GM18505 (cell line): ENCODE measurements around the gene ACVR1.

Experiments used
- ATAC-seq: cut with Tn5 transposase; IDR thresholded peaks from one replicate; pipeline ENCODE4 v1.9.1; 2021; ENCODE audit not compliant: unreplicated experiment
- POLR2A ChIP-seq: IDR thresholded peaks from 4 replicates; pipeline ENCODE4 v1.6.1; 2011; ENCODE audit warnings: borderline replicate concordance; ENCODE audit not compliant: insufficient read depth, insufficient read length; ENCODE audit errors: extremely low read depth

The ACVR1 gene

GRCh38 chr2:157876066-157876785 is at the start of gene ACVR1:
TSS of gene ACVR1 (minus strand) at chr2:157876330. CDS start at chr2:157799493, 76,837 bp downstream.
- TF ChIP-seq POLR2A, result peak; percentile 21
- ATAC-seq, result peak; percentile 87

DNA sequence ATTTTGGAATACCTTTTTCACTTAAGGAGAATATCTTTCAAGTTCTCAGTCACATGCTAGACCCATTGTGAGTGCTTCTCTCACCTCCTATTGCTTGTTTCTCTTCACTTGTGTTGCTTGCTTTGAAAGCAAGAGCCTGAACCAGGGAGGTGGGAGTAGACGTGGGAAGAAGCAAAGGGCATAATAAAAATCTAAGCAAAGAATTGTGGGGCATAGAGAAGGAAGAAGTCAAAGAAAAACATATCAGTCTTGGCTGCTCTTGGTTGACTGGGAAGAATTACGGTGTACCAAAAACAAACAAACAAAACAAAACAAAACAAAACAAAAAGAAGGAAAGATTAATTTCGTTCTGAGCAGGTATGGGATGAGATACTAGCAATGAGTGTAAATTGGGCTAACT is 48.9 kb upstream of the ACVR1 start:
- no peak for TF ChIP-seq POLR2A
- ATAC-seq, result no peak

DNA sequence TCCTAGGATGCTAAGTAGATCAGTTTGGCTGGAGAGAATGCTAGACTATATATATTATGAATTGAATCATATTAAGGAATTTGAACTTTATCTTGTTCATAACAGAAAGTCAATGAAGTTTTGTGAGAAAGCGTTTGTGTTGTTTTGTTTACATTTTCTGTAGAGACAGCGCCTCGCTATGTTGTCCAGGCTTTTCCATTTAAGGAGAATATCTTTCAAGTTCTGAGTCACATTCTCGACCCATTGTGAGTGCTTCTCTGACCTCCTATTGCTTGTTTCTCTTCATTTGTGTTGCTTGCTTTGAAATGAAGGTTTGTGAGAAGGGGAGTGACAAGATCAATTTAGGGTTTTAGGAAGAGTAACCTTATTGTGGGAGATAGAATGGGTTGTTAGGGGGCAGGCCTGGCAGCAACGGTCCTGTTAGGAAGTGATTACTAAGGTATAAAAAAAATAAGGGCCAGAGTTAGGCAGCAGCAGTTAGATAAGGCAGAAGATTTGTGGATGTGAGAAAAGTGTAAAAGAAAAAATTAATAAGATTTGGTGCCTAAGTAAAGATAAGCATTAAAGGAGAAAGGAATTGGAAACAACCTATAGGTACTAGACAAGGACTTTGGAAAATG is 47.6 kb upstream of the ACVR1 start:
- ATAC-seq, result no peak
- no peak for TF ChIP-seq POLR2A

DNA sequence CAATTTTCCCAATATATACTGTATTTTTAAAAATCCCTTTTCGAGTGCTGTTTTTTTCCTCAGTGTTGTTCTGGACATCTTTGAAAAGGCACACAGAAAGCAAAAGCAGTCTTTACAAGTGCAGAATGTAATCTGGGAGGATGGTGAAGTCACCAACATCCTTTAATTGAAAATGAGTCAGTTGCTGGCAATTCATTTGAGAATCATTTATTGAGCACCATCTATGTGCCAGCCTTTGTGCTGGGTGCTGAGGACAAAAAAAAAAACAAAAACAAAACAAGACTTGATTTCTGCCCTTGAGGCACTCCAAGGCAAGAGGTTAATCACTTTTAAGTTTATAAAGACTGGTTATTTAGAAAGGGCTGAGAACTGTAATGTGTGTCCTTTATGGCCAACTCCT is 46.7 kb upstream of the ACVR1 start:
- ATAC-seq, result no peak
- no peak for TF ChIP-seq POLR2A

GRCh38 chr2:157922336-157922735 is 46.2 kb upstream of the ACVR1 start:
- no peak for TF ChIP-seq POLR2A
- no peak for ATAC-seq

DNA sequence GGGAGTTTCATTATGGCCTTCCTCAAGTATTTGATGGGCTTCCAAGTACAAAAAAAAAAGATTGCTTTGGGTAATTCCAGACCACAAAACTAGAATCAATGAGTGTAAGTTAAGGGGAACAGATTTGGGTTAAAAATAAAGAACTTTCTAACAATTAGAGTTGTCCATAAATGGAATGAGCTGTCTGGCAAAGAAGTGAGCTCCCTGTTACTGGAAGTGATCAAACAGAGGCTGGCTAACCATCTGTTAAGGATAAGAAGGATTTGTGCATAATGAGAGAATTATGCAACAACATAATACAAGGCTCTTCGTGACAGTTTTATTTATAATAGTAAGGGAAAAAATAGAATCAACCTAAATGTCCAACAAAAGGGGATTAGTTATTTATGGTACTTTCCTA is 44.6 kb upstream of the ACVR1 start:
- ATAC-seq, result no peak
- no peak for TF ChIP-seq POLR2A

DNA sequence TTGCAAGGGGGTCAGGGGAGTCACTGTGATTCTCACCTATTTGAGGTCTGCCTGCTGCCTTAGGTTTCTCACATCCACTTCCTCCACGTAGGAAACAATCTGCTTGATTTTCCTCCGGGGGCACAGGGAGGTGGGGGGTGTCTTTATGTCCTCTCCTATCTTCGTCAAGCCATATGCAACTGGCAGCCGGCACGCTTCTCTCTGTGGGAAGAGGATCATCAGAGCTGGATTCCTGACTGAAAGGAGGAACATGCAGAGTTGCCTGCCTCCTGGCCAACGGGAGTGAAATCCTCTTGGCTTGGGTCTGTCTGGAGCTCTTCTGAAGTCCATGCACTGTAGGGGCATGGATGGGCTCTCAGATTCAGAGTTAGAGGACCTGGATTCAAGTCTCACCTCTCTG is 43.1 kb upstream of the ACVR1 start:
- TF ChIP-seq POLR2A, result no peak
- no peak for ATAC-seq

GRCh38 chr2:157918319-157918718 is 42.2 kb upstream of the ACVR1 start:
- TF ChIP-seq POLR2A, result no peak
- ATAC-seq, result no peak

DNA sequence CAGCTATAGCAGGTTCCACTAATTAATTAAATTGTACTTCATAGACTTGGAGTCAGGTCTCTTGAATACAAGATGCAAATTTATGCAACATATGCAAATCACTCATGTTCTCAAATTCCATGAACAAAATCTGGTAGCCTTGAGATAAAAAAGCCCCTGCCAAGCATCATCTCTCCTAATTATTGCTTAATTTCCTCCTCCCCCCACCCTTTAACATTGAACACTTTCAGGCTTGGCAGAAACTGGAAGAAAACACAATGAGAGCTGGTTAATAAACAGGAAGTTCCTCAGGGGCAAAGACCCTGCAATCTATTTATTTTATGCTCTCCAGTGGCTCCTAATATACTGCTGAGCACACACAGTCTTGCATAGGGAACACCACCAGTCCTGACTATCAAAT is 35.6 kb upstream of the ACVR1 start:
- no peak for TF ChIP-seq POLR2A
- no peak for ATAC-seq

GRCh38 chr2:157911246-157911645 is 35.1 kb upstream of the ACVR1 start:
- ATAC-seq, result no peak
- no peak for TF ChIP-seq POLR2A

DNA sequence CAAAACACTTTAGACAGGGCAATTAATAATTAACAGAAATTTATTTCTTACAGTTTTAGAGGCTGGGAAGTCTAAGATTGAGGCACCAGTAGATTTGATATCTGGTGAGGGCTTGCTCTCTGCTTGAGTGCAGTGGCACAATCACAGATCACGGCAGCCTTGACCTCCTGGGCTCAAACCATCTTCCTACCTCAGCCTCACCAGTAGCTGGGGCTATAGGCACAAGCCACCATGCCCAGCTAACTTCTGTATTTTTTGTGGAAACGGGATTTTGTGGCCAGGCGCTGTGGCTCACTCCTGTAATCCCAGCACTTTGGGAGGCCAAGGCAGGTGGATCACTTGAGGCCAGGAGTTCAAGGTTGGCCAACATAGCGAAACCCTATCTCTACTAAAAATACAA is 29.0 kb upstream of the ACVR1 start:
- TF ChIP-seq POLR2A, result no peak
- no peak for ATAC-seq

DNA sequence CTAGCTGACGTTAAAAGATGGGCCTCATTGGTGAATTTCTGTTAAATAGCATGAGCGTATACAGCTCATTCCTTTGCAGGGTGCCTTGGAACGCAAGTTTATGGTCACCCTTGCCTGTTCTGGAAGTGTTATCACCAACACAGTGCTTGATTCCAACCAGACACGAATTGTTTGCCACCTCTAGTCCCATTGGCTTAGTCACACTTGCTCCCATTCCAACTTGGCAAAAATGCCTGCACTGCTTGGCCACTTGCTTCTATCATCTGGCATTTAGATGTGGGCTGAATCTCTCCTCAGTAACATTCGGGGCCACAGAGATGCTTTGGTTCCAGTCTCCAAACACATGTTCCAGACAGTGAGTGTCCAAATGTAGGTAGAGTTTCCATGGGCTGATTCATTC is 27.5 kb upstream of the ACVR1 start:
- no peak for ATAC-seq
- no peak for TF ChIP-seq POLR2A

DNA sequence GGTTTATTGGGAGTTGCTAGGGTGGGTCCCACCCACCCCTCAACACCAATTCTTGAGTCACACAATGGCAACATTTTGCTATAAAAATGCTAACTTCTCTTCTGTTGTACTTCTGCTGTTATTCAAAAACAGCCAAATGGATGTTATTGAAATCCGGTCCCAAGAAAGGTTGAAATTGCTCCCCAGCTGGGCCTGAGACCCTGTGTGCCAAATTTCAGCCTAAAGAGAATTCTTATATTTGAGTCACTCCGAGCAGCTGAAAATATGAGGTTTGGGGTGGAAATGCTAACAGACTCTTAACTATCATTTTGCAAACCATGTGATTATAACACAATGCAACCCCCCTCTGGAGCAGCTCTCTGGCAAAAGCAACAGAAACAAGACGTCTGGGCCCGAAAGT is 27.0 kb upstream of the ACVR1 start:
- ATAC-seq, result no peak
- TF ChIP-seq POLR2A, result no peak

DNA sequence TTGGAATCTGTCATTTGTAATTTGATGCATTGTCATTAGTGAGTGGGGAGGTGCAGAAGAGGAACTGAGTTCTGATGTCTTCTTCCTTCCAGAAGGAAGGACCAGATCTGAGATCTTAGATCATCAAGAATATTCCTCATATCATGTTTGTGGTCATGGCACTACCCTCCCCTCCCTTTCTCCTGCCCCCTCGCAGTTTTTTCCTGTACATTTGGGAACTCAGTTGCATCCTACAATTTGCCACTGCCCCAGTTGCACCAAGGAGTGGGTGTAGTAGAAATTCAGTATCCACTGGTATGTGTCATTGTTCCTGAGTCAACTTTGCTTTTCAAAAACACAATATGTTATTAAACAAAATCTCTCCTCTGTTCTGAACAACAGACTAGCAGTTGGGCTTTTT is 26.6 kb upstream of the ACVR1 start:
- ATAC-seq, result no peak
- no peak for TF ChIP-seq POLR2A
